GM12873 (cell line): ENCODE results near the gene IRX4.

Experiments used
- TF ChIP-seq, protein P1 (sequence below): IDR thresholded peaks from 2 replicates; pipeline ENCODE4 v1.5.1; 2012; ENCODE audit warnings: low read depth, mild to moderate bottlenecking, moderate library complexity, low read length, control low read depth; ENCODE audit not compliant: insufficient read depth; ENCODE audit errors: missing control alignments

Gene IRX4

DNA sequence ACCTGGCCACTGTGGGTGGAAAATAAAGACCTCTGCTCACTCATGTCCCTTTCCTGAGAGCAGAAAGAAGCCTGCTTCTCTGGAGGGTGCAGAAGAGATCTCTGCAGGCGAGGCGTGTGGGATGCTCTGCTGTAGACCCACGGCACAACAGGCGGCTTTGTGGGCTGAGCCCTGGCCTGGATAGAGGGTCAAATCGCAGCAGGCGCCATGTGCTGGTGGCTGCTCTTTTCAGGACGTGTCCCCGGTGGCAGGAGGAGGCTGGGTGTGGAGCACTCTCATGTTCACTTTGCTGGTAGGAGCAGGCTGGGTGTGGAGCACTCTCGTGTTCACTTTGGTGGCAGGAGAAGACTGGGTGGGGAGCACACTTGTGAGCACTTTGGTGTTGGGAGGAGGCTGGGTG is 35.1 kb downstream of the IRX4 start:
- TF ChIP-seq, protein P1, sequence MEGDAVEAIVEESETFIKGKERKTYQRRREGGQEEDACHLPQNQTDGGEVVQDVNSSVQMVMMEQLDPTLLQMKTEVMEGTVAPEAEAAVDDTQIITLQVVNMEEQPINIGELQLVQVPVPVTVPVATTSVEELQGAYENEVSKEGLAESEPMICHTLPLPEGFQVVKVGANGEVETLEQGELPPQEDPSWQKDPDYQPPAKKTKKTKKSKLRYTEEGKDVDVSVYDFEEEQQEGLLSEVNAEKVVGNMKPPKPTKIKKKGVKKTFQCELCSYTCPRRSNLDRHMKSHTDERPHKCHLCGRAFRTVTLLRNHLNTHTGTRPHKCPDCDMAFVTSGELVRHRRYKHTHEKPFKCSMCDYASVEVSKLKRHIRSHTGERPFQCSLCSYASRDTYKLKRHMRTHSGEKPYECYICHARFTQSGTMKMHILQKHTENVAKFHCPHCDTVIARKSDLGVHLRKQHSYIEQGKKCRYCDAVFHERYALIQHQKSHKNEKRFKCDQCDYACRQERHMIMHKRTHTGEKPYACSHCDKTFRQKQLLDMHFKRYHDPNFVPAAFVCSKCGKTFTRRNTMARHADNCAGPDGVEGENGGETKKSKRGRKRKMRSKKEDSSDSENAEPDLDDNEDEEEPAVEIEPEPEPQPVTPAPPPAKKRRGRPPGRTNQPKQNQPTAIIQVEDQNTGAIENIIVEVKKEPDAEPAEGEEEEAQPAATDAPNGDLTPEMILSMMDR: no peak

DNA sequence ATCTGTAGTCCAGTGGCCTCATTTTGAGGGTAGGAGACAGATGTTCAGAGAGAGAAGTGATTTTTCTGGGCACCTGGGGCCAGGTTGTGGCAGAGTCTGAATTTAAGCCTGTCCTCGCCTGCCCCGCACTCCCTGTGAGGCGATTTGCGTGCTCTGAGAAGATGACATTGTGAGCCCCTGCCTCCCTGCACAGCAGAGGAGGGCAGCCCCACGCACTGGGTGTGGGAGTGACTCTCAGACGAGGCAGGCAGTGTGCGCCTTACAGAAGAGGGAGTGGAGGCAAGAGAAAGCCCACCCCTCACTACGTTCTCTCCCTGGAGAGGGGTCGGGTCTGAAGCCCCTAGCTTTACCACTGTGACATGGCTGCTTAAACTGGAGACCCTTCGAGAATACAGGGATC is 35.7 kb downstream of the IRX4 start:
- TF ChIP-seq, protein P1: no peak

DNA sequence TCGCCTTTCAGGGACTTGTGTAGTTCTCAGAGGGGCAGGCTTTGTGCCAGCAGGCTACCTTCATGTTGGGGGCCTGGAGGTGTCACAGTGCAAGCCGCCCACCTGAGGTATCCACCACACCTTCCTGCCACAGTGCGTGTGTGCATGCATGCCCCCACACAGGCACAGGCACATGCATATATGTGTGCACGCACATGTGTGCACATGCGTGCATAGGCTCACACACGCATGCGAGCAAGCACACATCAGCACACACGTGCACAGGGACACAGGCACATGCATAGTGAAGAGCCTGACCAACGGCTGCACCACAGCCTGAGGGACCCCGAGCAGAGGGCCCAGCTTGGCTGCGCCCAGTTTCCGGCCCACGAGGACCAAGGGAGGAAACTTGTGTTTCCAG is 36.1 kb downstream of the IRX4 start:
- TF ChIP-seq, protein P1: no peak

DNA sequence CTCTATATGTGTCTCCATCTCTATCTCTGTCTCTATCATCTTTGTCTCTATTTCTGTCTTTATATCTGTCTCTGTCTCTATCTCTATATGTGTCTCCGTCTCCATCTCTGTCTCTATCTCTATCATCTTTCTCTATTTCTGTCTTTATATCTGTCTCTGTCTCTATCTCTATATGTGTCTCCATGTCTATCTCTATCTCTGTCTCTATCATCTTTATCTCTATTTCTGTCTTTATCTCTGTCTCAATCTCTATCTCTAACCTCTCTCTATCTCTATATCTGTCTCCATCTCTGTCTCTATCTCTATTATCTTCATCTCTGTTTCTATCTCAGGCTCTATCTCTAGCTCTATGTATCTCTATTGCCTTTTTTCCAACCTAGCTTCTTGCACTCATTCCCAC is 37.0 kb downstream of the IRX4 start:
- TF ChIP-seq, protein P1: no peak

DNA sequence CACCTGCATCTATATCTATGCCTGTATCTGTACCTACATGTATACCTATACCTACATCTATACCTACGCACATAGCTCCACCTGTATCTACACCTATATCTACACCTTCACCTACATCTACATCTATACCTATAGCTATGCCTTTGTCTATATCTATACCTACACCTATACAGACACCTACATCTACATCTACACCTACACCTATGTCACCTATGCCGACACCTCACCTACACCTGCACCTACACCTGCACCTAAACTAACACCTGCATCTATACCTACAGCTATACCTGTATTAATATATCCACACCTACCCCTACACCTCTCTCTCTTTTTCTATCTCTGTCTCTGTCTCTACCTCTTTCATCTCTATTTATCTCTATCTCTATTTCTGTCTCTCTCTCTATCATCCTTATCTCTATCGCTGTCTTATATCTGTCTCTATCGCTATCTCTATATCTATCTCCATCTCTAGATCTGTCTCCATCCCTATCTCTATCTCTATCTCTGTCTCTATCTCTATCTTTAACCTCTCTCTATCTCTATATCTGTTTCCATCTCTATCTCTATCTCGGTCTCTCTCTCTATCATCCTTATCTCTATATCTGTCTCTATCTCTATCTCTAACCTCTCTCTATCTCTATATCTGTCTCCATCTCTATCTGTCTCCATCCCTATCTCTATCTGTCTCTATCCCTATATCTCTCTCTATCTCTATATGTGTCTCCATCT is 37.9 kb downstream of the IRX4 start:
- TF ChIP-seq, protein P1: no peak

DNA sequence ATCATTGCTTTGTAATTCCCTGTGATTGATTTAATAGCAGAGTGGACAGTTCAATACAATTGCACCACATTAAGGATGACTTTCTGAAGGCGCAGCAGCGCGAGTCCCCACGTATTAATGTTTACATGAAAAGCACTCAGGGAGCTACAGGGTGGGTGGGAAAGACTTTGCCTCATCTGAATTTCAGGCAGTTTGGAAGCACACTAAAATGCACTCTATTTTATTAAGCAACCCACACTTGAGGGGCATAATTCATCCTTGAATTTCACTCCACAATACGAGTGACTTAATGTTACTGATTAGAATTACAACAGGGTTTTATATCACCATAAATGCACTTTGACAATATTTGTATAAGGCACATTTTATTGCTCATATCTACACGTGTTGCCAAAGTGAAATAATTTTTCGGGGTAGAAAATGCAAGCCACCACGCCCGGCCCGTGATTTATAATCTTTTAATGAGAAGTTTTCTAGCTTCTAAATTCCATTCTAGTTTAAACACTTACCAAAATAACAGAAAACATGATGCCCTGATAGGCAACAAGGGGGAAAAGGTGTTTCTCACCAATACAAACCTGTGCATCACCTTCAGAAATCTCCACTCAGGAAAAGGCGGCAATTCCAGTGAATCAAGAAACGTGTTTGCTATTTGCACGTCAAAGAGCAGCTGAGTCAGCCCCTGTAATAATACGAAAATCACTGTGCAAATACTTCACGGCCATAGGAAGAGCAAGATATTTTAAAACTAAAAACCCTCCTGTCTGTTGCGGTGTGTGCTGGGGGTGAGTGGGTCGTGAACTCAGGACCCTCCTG is 40.5 kb downstream of the IRX4 start:
- TF ChIP-seq, protein P1: no peak

DNA sequence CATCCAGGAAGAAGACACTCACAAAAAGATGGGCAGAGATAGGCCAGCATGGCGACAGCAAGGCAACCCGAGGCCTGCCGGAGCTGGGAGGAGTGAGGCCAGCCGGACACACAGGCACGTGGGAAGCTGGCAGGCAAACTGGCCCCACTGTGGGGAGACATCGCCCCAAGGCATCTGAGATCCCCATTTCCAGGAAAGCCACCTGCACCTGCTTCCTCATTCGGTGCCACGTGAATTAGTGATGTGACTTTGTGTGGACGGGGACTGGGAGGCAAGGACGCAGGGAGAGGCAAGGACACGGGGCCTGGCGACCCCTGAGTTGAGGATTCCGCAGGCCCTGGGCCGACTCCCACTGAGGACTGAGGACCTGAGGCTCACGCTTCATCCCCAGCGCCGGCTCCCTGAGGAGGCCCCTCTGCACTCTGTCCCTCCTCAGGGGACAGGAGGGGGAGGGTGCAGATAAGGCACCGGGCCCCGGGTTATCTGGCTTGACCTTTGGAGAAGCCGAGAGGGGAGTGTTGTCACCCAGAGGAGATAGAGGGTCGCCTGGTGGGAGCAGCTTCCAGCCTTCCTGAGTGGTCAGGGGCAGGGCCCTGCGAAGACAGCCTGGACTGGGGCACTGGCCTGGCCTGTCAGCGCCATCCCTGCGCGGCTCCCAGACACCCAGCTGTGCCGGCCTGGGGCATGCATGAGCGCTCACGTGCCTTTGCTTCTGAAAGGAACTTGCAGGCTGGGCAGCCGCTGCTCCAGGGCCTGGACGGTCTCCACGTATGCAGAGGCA is 41.8 kb downstream of the IRX4 start:
- TF ChIP-seq, protein P1: no peak
